GM19395 (cell line): Measurements from ENCODE around the gene ACER1.

ENCODE experiments used
- ATAC-seq: cut with Tn5 transposase; IDR thresholded peaks from one replicate; pipeline ENCODE4 v1.9.1; 2021; ENCODE audit warnings: mild to moderate bottlenecking, moderate library complexity; ENCODE audit not compliant: unreplicated experiment

The ACER1 gene

GRCh38 chr19:6270076-6270745 lies 63.2 kb downstream of the ACER1 start:
- ATAC-seq, result no peak

GRCh38 chr19:6269101-6269886 lies 64.1 kb downstream of the ACER1 start:
- no peak for ATAC-seq

GRCh38 chr19:6268382-6268771 lies 65.0 kb downstream of the ACER1 start:
- ATAC-seq, result no peak

- no peak for ATAC-seq
Measured at GRCh38 chr19:6267552-6268381, 65.6 kb downstream of the ACER1 start.

GRCh38 chr19:6264803-6265202 lies 68.6 kb downstream of the ACER1 start:
- no peak for ATAC-seq

- ATAC-seq, result no peak
Measured at GRCh38 chr19:6263735-6264444, 69.5 kb downstream of the ACER1 start.

GRCh38 chr19:6263306-6263705 lies 70.1 kb downstream of the ACER1 start:
- no peak for ATAC-seq

- ATAC-seq, result no peak
Measured at GRCh38 chr19:6262519-6262918, 70.9 kb downstream of the ACER1 start.

- ATAC-seq, result no peak
Measured at GRCh38 chr19:6261883-6262282, 71.5 kb downstream of the ACER1 start.

GRCh38 chr19:6260912-6261650 lies 72.3 kb downstream of the ACER1 start:
- ATAC-seq, result no peak

- ATAC-seq, result no peak
Measured at GRCh38 chr19:6260376-6260775, 73.0 kb downstream of the ACER1 start.

GRCh38 chr19:6259312-6259861 lies 74.0 kb downstream of the ACER1 start:
- ATAC-seq, result no peak

GRCh38 chr19:6258812-6259311 lies 74.5 kb downstream of the ACER1 start:
- ATAC-seq, result no peak
